H1 (cell line): Measurements from ENCODE around the gene TARP.
"Not testable (repeated sequence)": the region's sequence is repeated elsewhere in the genome, so short reads cannot be mapped to it uniquely, and the experiment has no call there.

Experiments used
- CBX5 ChIP-seq: fragments of 300-800, 300-1000 bp; sonication (generic); IDR thresholded peaks from 2 replicates; pipeline ENCODE4 v1.7.1; 2016; ENCODE audit warnings: antibody characterized with exemption, low read length, low read depth
- TF ChIP-seq, protein P1 (sequence below), 3 experiments: IDR thresholded peaks; 1 replicate in 2 of 3; 2 replicates in 1 of 3; pipeline versions ENCODE4 v1.5.1 to v1.6.1; 2011; ENCODE audit warnings: low read length in 3 of 3, mild to moderate bottlenecking in 3 of 3, inconsistent platforms in 2 of 3, low read depth in 1 of 3, moderate library complexity in 1 of 3; ENCODE audit not compliant: insufficient read depth in 1 of 3; ENCODE audit errors: control extremely low read depth in 1 of 3

DNA sequence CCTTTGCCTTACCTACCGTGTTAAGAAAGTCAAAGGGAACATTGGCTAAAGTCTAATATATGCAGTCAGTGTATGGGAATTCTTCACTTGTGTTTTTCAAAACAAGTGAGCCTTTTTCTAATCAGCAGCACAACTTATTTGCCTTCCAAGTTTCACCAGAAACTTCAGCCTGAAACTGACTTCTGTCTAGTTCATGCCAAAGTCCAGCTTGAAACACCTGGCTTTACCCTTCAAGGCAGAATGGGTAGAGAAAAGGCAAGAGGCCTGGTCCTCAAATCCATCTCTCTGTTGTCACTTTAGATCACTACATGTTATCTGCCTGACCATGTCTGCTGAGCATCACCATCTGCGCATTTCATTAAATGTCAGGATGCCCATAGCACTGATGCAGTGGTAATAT is 3.0 kb downstream of the TARP start:
- TF ChIP-seq, protein P1, sequence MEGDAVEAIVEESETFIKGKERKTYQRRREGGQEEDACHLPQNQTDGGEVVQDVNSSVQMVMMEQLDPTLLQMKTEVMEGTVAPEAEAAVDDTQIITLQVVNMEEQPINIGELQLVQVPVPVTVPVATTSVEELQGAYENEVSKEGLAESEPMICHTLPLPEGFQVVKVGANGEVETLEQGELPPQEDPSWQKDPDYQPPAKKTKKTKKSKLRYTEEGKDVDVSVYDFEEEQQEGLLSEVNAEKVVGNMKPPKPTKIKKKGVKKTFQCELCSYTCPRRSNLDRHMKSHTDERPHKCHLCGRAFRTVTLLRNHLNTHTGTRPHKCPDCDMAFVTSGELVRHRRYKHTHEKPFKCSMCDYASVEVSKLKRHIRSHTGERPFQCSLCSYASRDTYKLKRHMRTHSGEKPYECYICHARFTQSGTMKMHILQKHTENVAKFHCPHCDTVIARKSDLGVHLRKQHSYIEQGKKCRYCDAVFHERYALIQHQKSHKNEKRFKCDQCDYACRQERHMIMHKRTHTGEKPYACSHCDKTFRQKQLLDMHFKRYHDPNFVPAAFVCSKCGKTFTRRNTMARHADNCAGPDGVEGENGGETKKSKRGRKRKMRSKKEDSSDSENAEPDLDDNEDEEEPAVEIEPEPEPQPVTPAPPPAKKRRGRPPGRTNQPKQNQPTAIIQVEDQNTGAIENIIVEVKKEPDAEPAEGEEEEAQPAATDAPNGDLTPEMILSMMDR (IDR thresholded peaks at IDR 0.05; ENCODE audit: control extremely low read depth in 1 of 3, insufficient read depth in 1 of 3, low read depth in 1 of 3, low read length in 3 of 3) = not testable (repeated sequence)
- not testable (repeated sequence) for TF ChIP-seq CBX5
